Activated effector memory CD4-positive, alpha-beta T cell treated with anti-CD3 and anti-CD28 coated beads, Interleukin-2, amount 50 U/mL, for 16 hours (primary cell): ENCODE results near the gene CXorf58.

Experiments used
- DNase-seq: peaks from one replicate; pipeline ENCODE4 v3.0.0-alpha.2; 2020

Gene CXorf58

GRCh38 chrX:23901805-23902204 lies 6.0 kb upstream of the CXorf58 start:
- no peak for DNase-seq

- DNase-seq = no peak
These were observed 5.4 kb upstream of the CXorf58 start for GRCh38 chrX:23902419-23902818.

- no peak for DNase-seq
These were observed 3.7 kb upstream of the CXorf58 start for GRCh38 chrX:23904096-23904495.

- DNase-seq = no peak
These were observed 702 bp upstream of the CXorf58 start for GRCh38 chrX:23907111-23907497.

- DNase-seq = no peak
These were observed 606 bp downstream of the CXorf58 start for GRCh38 chrX:23908219-23909004.

GRCh38 chrX:23911126-23911835 lies 3.5 kb downstream of the CXorf58 start:
- DNase-seq = no peak

GRCh38 chrX:23919148-23919547 lies 11.3 kb downstream of the CXorf58 start:
- no peak for DNase-seq

- no peak for DNase-seq
These were observed 12.0 kb downstream of the CXorf58 start for GRCh38 chrX:23919706-23920320.

- DNase-seq = no peak
These were observed 18.2 kb downstream of the CXorf58 start for GRCh38 chrX:23926015-23926414.

GRCh38 chrX:23930894-23931604 lies 23.2 kb downstream of the CXorf58 start:
- DNase-seq = no peak

GRCh38 chrX:23932046-23932445 lies 24.2 kb downstream of the CXorf58 start:
- DNase-seq = no peak

- no peak for DNase-seq
These were observed 27.3 kb downstream of the CXorf58 start for GRCh38 chrX:23935106-23935505.

- no peak for DNase-seq
These were observed 28.4 kb downstream of the CXorf58 start for GRCh38 chrX:23936180-23936579.

- no peak for DNase-seq
These were observed 29.3 kb downstream of the CXorf58 start for GRCh38 chrX:23937100-23937499.

GRCh38 chrX:23938690-23939089 lies 30.9 kb downstream of the CXorf58 start:
- no peak for DNase-seq

- no peak for DNase-seq
These were observed 31.4 kb downstream of the CXorf58 start for GRCh38 chrX:23939203-23939602.

- no peak for DNase-seq
These were observed 36.4 kb downstream of the CXorf58 start for GRCh38 chrX:23944234-23944633.

- DNase-seq = no peak
These were observed 37.4 kb downstream of the CXorf58 start for GRCh38 chrX:23945206-23945605.

- no peak for DNase-seq
These were observed 44.6 kb downstream of the CXorf58 start for GRCh38 chrX:23952391-23952790.

- DNase-seq = peak; percentile 67
These were observed 45.4 kb downstream of the CXorf58 start for GRCh38 chrX:23952984-23953907.

GRCh38 chrX:23953908-23954269 lies 46.1 kb downstream of the CXorf58 start:
- no peak for DNase-seq

GRCh38 chrX:23954396-23954795 lies 46.6 kb downstream of the CXorf58 start:
- DNase-seq = no peak
